ENCODE results near the gene PPP2CA. TPM values are rescaled to one million over a fixed set of nuclear protein-coding genes. Genes with fewer than 3 reads are reported as not detected.

The PPP2CA gene
- polyA plus RNA-seq, 1 donor: 120 TPM

- 100% methylated on average over 1 of the region's 4 CpGs for WGBS (ENCODE audit: insufficient coverage, low lambda C conversion rate)
- no peak for DNase-seq
- no peaks in the 10 kb centered on the region for H3K27me3 ChIP-seq (ENCODE audit: control insufficient read depth, insufficient read depth, low read length)
- H3K4me3 ChIP-seq (ENCODE audit: low read length): no peak overlapping the region
- no peaks in the 10 kb centered on the region for H3K4me1 ChIP-seq (ENCODE audit: control insufficient read depth, insufficient read depth, low read length)
- no peaks in the 10 kb centered on the region for H3K9me3 ChIP-seq (ENCODE audit: control insufficient read depth, low read depth, low read length)
- peaks cover 36% of the 10 kb centered on the region for H3K36me3 ChIP-seq (ENCODE audit: control insufficient read depth, insufficient read depth, low read length)
- H3K27ac ChIP-seq (ENCODE audit: low read length): no peak overlapping the region
These were observed 21.3 kb downstream of the PPP2CA start for GRCh38 chr5:134204575-134204974.

DNA sequence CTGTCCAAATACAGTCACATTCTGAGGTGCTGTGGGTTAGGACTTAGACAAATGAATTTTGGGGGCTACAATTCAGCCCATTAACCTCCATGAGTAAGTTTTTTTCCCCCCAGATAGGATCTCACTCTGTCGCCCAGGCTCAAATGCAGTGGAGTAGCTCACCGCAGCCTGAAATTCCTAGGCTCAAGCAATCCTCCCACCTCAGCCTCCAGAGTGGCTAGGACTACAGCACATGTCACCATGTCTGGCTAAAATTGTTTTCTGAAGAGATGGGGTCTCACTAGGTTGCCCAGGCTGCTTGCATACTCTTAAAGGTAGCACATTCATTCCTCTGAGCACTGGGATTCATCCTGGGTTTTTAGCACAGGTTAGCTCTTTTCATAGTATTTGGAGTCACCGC is 22.2 kb downstream of the PPP2CA start:
- Histone ChIP-seq H3K27ac (ENCODE audit: low read length) (no peak overlapping the region), H3K4me3 (ENCODE audit: low read length) (no peak overlapping the region), H3K36me3 (ENCODE audit: control insufficient read depth, insufficient read depth, low read length) (peaks cover 44% of the 10 kb centered on the region), H3K9me3 (ENCODE audit: control insufficient read depth, low read depth, low read length) (no peaks in the 10 kb centered on the region), H3K27me3 (ENCODE audit: control insufficient read depth, insufficient read depth, low read length) (no peaks in the 10 kb centered on the region), H3K4me1 (ENCODE audit: control insufficient read depth, insufficient read depth, low read length) (no peaks in the 10 kb centered on the region)
- WGBS (ENCODE audit: insufficient coverage, low lambda C conversion rate): 100% methylated on average over 1 of the region's 3 CpGs
- no peak for DNase-seq

DNA sequence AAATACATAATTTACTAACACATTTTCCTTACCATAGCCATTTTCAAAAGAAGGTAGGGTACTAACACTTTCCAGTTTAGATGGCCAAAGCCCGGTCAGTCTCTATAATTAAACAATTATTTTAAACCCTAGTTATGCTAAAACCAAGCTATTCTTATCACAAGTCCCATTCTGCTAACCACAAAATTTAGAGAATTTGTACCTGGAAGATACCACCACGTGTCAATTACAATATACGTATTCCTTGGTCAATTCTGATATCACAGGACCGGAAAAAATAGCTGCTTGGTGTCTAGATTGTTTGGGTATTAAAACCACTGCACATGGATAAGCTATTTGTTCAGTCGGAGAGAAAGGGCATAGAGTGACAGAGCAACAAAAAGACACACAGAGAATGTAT is 30.2 kb downstream of the PPP2CA start:
- H3K4me3 ChIP-seq (ENCODE audit: low read length): no peak overlapping the region
- no peaks in the 10 kb centered on the region for H3K9me3 ChIP-seq (ENCODE audit: control insufficient read depth, low read depth, low read length)
- WGBS (ENCODE audit: insufficient coverage, low lambda C conversion rate): 89% methylated on average over 4 of the region's 5 CpGs
- H3K36me3 ChIP-seq (ENCODE audit: control insufficient read depth, insufficient read depth, low read length): peaks cover 45% of the 10 kb centered on the region
- no peak overlapping the region for H3K27ac ChIP-seq (ENCODE audit: low read length)
- no peaks in the 10 kb centered on the region for H3K27me3 ChIP-seq (ENCODE audit: control insufficient read depth, insufficient read depth, low read length)
- no peak for DNase-seq
- H3K4me1 ChIP-seq (ENCODE audit: control insufficient read depth, insufficient read depth, low read length): no peaks in the 10 kb centered on the region

GRCh38 chr5:134189031-134189430 is 36.8 kb downstream of the PPP2CA start:
- H3K4me3 ChIP-seq (ENCODE audit: low read length): no peak overlapping the region
- no peak for DNase-seq
- peaks cover under 1% of the 10 kb centered on the region for H3K4me1 ChIP-seq (ENCODE audit: control insufficient read depth, insufficient read depth, low read length)
- no peaks in the 10 kb centered on the region for H3K36me3 ChIP-seq (ENCODE audit: control insufficient read depth, insufficient read depth, low read length)
- no peaks in the 10 kb centered on the region for H3K27me3 ChIP-seq (ENCODE audit: control insufficient read depth, insufficient read depth, low read length)
- H3K27ac ChIP-seq (ENCODE audit: low read length): no peak overlapping the region
- H3K9me3 ChIP-seq (ENCODE audit: control insufficient read depth, low read depth, low read length): no peaks in the 10 kb centered on the region
- no CpG with 5 or more reads among the region's 3 CpGs for WGBS (ENCODE audit: insufficient coverage, low lambda C conversion rate)

DNA sequence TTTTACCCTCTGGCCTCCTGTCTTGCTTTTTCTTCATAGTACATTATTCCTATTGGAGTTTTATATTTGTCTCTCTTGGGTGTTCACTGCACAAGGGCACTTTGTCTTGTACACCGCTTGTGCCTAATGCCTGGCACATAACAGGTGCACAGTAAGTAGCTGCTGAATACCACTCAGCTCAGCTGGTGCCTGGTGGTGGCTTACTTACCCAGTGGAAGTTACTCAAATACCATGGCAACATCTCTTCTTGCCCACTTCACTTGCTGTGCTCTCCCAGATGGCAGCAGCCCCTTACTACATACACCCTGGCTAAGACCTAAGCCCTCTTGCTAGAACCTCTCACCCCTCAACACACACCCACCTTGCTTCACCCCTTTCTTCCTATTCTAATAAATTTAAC is 37.8 kb downstream of the PPP2CA start:
- no peak for DNase-seq
- H3K9me3 ChIP-seq (ENCODE audit: control insufficient read depth, low read depth, low read length): no peaks in the 10 kb centered on the region
- H3K4me3 ChIP-seq (ENCODE audit: low read length): no peak overlapping the region
- no peak overlapping the region for H3K27ac ChIP-seq (ENCODE audit: low read length)
- no CpG with 5 or more reads among the region's 1 CpG for WGBS (ENCODE audit: insufficient coverage, low lambda C conversion rate)
- no peaks in the 10 kb centered on the region for H3K27me3 ChIP-seq (ENCODE audit: control insufficient read depth, insufficient read depth, low read length)
- no peaks in the 10 kb centered on the region for H3K36me3 ChIP-seq (ENCODE audit: control insufficient read depth, insufficient read depth, low read length)
- peaks cover 6% of the 10 kb centered on the region for H3K4me1 ChIP-seq (ENCODE audit: control insufficient read depth, insufficient read depth, low read length)

DNA sequence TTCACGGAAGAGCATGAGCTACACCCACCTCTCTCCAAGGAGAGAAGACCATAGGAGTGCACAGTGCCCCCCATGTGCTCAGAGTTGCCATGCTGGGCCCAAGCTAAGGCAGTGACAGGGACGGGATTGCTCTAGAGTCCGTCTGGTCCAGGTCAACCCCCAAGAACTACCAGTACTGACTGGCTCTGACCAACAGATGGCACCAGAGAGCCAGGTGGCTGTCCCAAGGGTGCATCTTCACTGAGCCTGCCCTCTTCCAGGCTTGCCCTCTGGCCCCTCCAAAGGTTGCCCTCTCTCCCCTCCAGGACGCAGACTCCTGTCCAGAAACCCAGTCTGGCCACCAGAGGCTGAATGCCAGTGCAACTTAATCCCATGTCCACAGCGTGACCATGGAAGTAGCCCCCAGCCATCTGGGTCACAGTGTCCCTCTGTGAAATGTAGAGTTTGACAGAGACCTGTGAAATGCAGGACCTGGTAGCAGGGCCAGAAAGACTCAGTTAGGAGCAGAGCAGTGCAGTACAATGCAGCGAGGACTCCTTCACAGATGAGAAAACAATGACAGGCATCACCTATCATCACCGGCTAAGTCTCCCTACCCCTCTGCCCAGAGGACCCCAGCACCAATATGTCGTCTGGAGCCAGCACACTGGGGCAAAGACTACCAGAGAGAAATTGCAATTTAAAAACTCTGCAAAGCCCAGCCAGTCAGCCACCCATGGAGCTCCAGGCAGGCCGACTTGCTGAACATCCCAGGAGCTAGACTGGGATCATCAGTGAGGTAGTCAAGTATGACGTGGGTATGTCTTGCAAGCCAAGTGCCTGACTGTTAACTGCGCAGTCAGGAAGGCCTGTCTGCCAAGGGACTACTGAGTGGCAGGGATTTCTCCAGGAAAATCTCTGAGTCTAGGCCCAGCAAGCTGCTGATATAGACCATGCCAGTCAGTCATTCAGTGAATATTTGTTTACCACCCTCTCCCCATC is 41.4 kb downstream of the PPP2CA start:
- no peaks in the 10 kb centered on the region for H3K27me3 ChIP-seq (ENCODE audit: control insufficient read depth, insufficient read depth, low read length)
- H3K4me3 ChIP-seq (ENCODE audit: low read length): no peak overlapping the region
- H3K27ac ChIP-seq (ENCODE audit: low read length): peak overlapping the region; percentile 45
- no peaks in the 10 kb centered on the region for H3K9me3 ChIP-seq (ENCODE audit: control insufficient read depth, low read depth, low read length)
- peaks cover 6% of the 10 kb centered on the region for H3K4me1 ChIP-seq (ENCODE audit: control insufficient read depth, insufficient read depth, low read length)
- peak; percentile 55 to 57 for DNase-seq
- no peaks in the 10 kb centered on the region for H3K36me3 ChIP-seq (ENCODE audit: control insufficient read depth, insufficient read depth, low read length)
- no CpG with 5 or more reads among the region's 11 CpGs for WGBS (ENCODE audit: insufficient coverage, low lambda C conversion rate)

DNA sequence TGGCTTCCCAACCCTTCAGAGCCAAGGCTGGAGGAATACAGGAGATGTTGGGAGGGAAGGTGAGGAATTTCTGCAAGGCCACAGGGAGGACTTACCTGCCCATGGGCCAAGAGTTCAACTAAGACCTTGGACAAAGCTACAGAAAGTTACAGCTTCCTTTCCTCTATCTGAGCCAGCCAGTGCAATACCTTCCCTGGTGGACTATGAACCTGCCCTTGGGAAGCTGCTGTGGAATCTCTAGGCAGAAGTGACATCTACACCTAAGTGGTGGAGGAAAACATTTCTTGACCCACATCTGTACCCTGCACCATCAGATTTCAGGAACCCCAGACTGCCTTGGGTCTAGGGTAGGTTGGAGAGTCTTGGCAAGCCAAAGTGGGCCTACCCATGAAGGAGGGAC is 42.4 kb downstream of the PPP2CA start:
- H3K9me3 ChIP-seq (ENCODE audit: control insufficient read depth, low read depth, low read length): no peaks in the 10 kb centered on the region
- H3K4me1 ChIP-seq (ENCODE audit: control insufficient read depth, insufficient read depth, low read length): peaks cover 8% of the 10 kb centered on the region
- no peaks in the 10 kb centered on the region for H3K36me3 ChIP-seq (ENCODE audit: control insufficient read depth, insufficient read depth, low read length)
- DNase-seq: peak; percentile 47 to 72
- peak overlapping the region; percentile 45 for H3K27ac ChIP-seq (ENCODE audit: low read length)
- no peak overlapping the region for H3K4me3 ChIP-seq (ENCODE audit: low read length)
- H3K27me3 ChIP-seq (ENCODE audit: control insufficient read depth, insufficient read depth, low read length): no peaks in the 10 kb centered on the region

GRCh38 chr5:134178096-134178419 is 47.8 kb downstream of the PPP2CA start:
- no peaks in the 10 kb centered on the region for H3K27me3 ChIP-seq (ENCODE audit: control insufficient read depth, insufficient read depth, low read length)
- DNase-seq: no peak
- H3K4me1 ChIP-seq (ENCODE audit: control insufficient read depth, insufficient read depth, low read length): peaks cover 13% of the 10 kb centered on the region
- H3K36me3 ChIP-seq (ENCODE audit: control insufficient read depth, insufficient read depth, low read length): peaks cover 6% of the 10 kb centered on the region
- no peak overlapping the region for H3K4me3 ChIP-seq (ENCODE audit: low read length)
- H3K27ac ChIP-seq (ENCODE audit: low read length): peak overlapping the region; percentile 99
- no peaks in the 10 kb centered on the region for H3K9me3 ChIP-seq (ENCODE audit: control insufficient read depth, low read depth, low read length)
- no CpG with 5 or more reads among the region's 3 CpGs for WGBS (ENCODE audit: insufficient coverage, low lambda C conversion rate)

- WGBS (ENCODE audit: insufficient coverage, low lambda C conversion rate): no CpG with 5 or more reads among the region's 29 CpGs
- Histone ChIP-seq H3K36me3 (ENCODE audit: control insufficient read depth, insufficient read depth, low read length) (peaks cover 9% of the 10 kb centered on the region), H3K27ac (ENCODE audit: low read length) (peak overlapping the region; percentile 99), H3K4me3 (ENCODE audit: low read length) (peak overlapping the region; percentile 95), H3K4me1 (ENCODE audit: control insufficient read depth, insufficient read depth, low read length) (peaks cover 13% of the 10 kb centered on the region), H3K9me3 (ENCODE audit: control insufficient read depth, low read depth, low read length) (no peaks in the 10 kb centered on the region), H3K27me3 (ENCODE audit: control insufficient read depth, insufficient read depth, low read length) (no peaks in the 10 kb centered on the region)
- peak; percentile 83 to 91 for DNase-seq
These were observed 48.3 kb downstream of the PPP2CA start for GRCh38 chr5:134177369-134178095.

- Histone ChIP-seq H3K36me3 (ENCODE audit: control insufficient read depth, insufficient read depth, low read length) (peaks cover 17% of the 10 kb centered on the region), H3K4me1 (ENCODE audit: control insufficient read depth, insufficient read depth, low read length) (peaks cover 18% of the 10 kb centered on the region), H3K27me3 (ENCODE audit: control insufficient read depth, insufficient read depth, low read length) (no peaks in the 10 kb centered on the region), H3K4me3 (ENCODE audit: low read length) (peak within 1 kb of the TSS; percentile 95), H3K27ac (ENCODE audit: low read length) (peak within 1 kb of the TSS; percentile 99), H3K9me3 (ENCODE audit: control insufficient read depth, low read depth, low read length) (no peaks in the 10 kb centered on the region)
- DNase-seq: peak; percentile 84 to 92
- 0% methylated on average over 2 of the region's 92 CpGs for WGBS (ENCODE audit: insufficient coverage, low lambda C conversion rate)
These were observed 49.1 kb downstream of the PPP2CA start, which contains the start of gene SKP1 for GRCh38 chr5:134176511-134177368. Gene SKP1, minus strand, starts transcription at chr5:134176950. Its CDS starts 2,928 bp downstream, at chr5:134174022.

Data from large intestine (tissue), 3 donors.